Left lung (tissue), 10 donors: ENCODE data around the gene RPS3. TPM values are rescaled to one million over a fixed set of nuclear protein-coding genes. Genes with fewer than 3 reads are reported as not detected.

Source experiments
- ATAC-seq: fragments of 200-7000 bp; cut with Tn5 transposase; one replicate; pipeline ENCODE4 v1.9.1; 2020; ENCODE audit warnings: moderate library complexity
- DNase-seq, 4 donors: peaks; one replicate each; pipeline ENCODE4 v3.0.0-alpha.2; 2013 to 2020
- H3K27ac ChIP-seq, 2 donors: fragments of 200-600 bp; sonication (generic) in 1 of 2; one replicate each; pipeline versions ENCODE4 v1.5.0 to v1.8.0; 2020 to 2021
- H3K27me3 ChIP-seq, 2 donors: fragments of 200-600 bp; sonication (generic) in 1 of 2; one replicate each; pipeline versions ENCODE4 v1.5.0 to v1.8.0; 2020 to 2021
- H3K36me3 ChIP-seq, 2 donors: fragments of 200-600 bp; sonication (generic) in 1 of 2; one replicate each; pipeline versions ENCODE4 v1.5.0 to v1.8.0; 2020 to 2021
- H3K4me1 ChIP-seq, 2 donors: fragments of 200-600 bp; one replicate each; pipeline ENCODE4 v1.8.0; 2021
- H3K4me3 ChIP-seq, 2 donors: fragments of 200-600 bp; sonication (generic) in 1 of 2; one replicate each; pipeline versions ENCODE4 v1.5.0 to v1.8.0; 2020 to 2021; ENCODE audit warnings: mild to moderate bottlenecking in 1 of 2
- H3K9me3 ChIP-seq, 2 donors: fragments of 200-600 bp; sonication (generic) in 1 of 2; one replicate each; pipeline versions ENCODE4 v1.5.0 to v1.8.0; 2020 to 2021
- CTCF ChIP-seq, 2 donors: fragments of 200-600 bp; sonication (generic) in 1 of 2; IDR thresholded peaks; one replicate each; pipeline versions ENCODE4 v1.5.0 to v1.8.0; 2021; ENCODE audit warnings: antibody characterized with exemption in 2 of 2
- intact Hi-C, 2 donors: fragments of 100-400 bp; cut with DNase I; formaldehyde crosslinking; loops; one replicate each; pipeline versions ENCODE4 v1.11.2 to v1.14.2; 2022
- polyA plus RNA-seq, 6 donors: library from polyadenylated mRNA; unstranded; fragments of 120-200 nt; gene quantifications; one replicate each; pipeline ENCODE4 v1.2.1, GENCODE V29; 2013; ENCODE audit not compliant: insufficient read length in 6 of 6
- total RNA-seq, 2 donors: library from RNA; stranded (reverse); fragmentation: NEBNext Ultra II Directional; extraction: Animal tissue kit (Norgen Biotek cat#: 25700); gene quantifications; one replicate each; pipeline ENCODE4 v1.2.1, GENCODE V29; 2021
- donor health status: DM: no; HTN: yes; CAD: no.
- donor health status: DM: no; HTN: no; CAD: no.

The RPS3 gene
- total and polyA plus RNA-seq, 8 donors, result 1,943 to 3,888 (median 3,679) TPM

DNA sequence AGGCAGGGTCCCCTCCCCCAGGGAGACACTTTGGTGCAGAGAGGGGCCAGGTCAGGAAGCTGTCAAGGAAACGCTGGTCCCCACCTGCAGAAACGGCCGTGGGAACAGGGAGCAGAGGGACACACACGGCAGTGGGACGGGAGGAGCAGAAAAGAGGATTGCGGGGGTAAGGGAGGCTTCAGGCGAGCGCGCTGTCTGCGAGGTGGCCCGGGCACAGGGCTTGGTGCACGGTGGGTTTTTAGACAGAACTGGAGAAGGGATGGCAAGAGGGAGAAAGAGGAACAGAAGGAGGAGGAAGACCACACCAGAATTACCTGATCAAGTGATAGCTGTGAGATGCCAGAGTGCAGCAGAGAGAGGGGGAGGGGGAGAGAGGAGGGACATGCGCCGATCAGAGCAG lies 39.7 kb downstream of the RPS3 start:
- no peak for TF ChIP-seq CTCF (IDR thresholded peaks at IDR 0.05)
- no peak overlapping the region for H3K4me3 ChIP-seq
- DNase-seq (peak in 1 of 4 donors; percentile 53), ATAC-seq (no peak)
- H3K9me3 ChIP-seq, result no peaks in the 10 kb centered on the region
- peaks cover 0 to 7% of the 10 kb centered on the region in 2 donors for H3K36me3 ChIP-seq
- H3K27ac ChIP-seq, result no peak overlapping the region
- H3K27me3 ChIP-seq, result no peaks in the 10 kb centered on the region
- intact Hi-C loops, result no loop called here
- H3K4me1 ChIP-seq, result no peaks in the 10 kb centered on the region

GRCh38 chr11:75439495-75440120 lies 40.3 kb downstream of the RPS3 start:
- H3K36me3 ChIP-seq, result peaks cover 0 to 7% of the 10 kb centered on the region in 2 donors
- no peak for TF ChIP-seq CTCF (IDR thresholded peaks at IDR 0.05)
- H3K27me3 ChIP-seq, result no peaks in the 10 kb centered on the region
- no peak overlapping the region for H3K27ac ChIP-seq
- H3K9me3 ChIP-seq, result no peaks in the 10 kb centered on the region
- H3K4me3 ChIP-seq, result no peak overlapping the region
- DNase-seq, result peak in 1 of 4 donors; percentile 52
- no peak for ATAC-seq
- no peaks in the 10 kb centered on the region for H3K4me1 ChIP-seq
- intact Hi-C loops, result no loop called here

DNA sequence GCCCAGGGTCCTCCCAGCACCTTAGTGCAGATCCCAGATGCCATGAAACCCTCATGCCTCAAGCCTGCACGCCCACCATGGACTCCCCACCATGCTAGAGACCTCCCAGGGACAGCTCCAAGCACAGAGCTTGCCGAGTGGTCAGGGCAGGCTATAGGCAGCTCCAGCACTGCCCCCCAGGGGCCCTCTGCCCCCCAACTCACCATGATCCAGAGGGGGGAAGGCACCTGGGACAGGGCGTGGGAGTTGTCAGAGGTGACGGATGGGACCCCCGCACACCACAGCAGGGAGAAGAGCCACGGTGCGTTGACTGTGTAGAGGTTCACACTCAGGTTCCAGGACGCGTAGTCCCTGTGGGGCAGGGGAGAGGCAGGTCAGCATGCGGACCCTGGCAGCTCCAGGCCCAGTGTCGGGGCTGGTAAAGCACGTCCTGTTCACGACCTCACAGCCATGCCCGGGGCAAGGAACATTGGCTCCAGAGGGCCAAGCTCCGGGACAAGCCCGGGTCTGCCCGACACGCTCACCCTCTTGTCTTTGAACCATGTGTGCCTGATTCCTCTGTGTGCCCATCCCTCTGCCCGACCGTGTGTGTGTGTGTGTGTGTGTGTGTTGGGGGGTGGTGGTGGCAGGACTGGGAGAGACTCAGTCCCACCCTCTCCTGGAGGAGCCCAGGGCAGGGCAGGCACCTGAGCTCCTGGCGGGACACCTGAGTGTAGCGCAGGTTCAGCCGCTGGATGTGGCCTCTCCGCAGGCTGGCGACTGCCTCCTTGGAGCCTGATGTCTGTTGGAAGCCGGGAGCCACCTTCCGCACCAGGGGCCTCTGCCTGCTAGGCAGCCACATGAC lies 41.9 kb downstream of the RPS3 start:
- ATAC-seq, result no peak
- no peak overlapping the region for H3K27ac ChIP-seq
- H3K4me1 ChIP-seq, result no peaks in the 10 kb centered on the region
- H3K4me3 ChIP-seq, result no peak overlapping the region
- no peaks in the 10 kb centered on the region for H3K27me3 ChIP-seq
- H3K9me3 ChIP-seq, result no peaks in the 10 kb centered on the region
- DNase-seq, result no peak
- H3K36me3 ChIP-seq, result peaks cover 0 to 7% of the 10 kb centered on the region in 2 donors
- intact Hi-C loops, result no loop called here
- TF ChIP-seq CTCF (IDR thresholded peaks at IDR 0.05), result no peak

GRCh38 chr11:75441804-75442132 lies 42.5 kb downstream of the RPS3 start:
- no peaks in the 10 kb centered on the region for H3K27me3 ChIP-seq
- ATAC-seq (peak; percentile 58), DNase-seq (no peak)
- no peaks in the 10 kb centered on the region for H3K9me3 ChIP-seq
- H3K4me1 ChIP-seq, result no peaks in the 10 kb centered on the region
- no peak for TF ChIP-seq CTCF (IDR thresholded peaks at IDR 0.05)
- H3K36me3 ChIP-seq, result peaks cover 0 to 3% of the 10 kb centered on the region in 2 donors
- no peak overlapping the region for H3K27ac ChIP-seq
- no peak overlapping the region for H3K4me3 ChIP-seq
- intact Hi-C loops, result no loop called here

DNA sequence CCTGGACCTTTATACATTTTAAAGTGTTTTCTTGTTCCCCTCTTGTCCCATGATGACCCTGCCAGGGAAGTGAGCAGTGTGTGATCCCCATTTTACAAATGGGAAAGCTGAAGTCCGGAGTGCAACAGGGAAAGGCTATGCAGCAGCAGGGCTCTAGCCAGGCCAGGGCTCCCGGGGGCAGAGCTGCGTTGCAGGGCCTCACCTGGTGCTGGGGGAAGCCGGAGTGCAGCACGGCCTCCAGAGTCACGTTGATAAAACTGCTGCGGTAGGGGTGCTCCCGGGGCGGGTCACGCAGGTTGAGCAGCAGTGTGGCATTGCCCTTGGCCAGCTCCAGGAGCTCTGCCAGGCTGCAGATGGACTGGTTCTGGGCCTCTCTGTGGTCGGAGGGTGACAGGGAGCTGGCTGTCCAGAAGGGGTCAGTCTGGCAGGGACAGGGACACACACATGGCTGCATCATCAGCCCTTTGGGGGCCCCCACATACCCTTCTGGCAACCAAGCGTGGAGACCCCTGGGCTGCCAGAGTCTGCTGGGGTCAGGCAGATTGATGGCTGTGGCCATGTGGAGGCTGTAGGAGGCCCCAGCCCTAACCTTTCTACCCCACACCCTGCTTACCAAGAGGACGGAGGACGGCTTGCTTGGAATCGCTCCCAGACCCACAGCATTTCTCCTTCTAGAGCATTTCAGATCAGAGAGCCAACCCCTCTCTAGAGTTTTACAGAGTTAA lies 43.0 kb downstream of the RPS3 start:
- H3K4me3 ChIP-seq, result no peak overlapping the region
- ATAC-seq (no peak), DNase-seq (peak in 1 of 4 donors; percentile 31)
- no peaks in the 10 kb centered on the region for H3K27me3 ChIP-seq
- intact Hi-C loops, result no loop called here
- no peak overlapping the region for H3K27ac ChIP-seq
- H3K4me1 ChIP-seq, result no peaks in the 10 kb centered on the region
- no peak for TF ChIP-seq CTCF (IDR thresholded peaks at IDR 0.05)
- no peaks in the 10 kb centered on the region for H3K36me3 ChIP-seq
- no peaks in the 10 kb centered on the region for H3K9me3 ChIP-seq
